Measurements from ENCODE around the gene RAB5IF. TPM values are rescaled to one million over a fixed set of nuclear protein-coding genes. Genes with fewer than 3 reads are reported as not detected.
"Not testable (repeated sequence)": the region's sequence is repeated elsewhere in the genome, so short reads cannot be mapped to it uniquely, and the experiment has no call there.

The RAB5IF gene
- total and polyA plus RNA-seq, 2 experiments from 2014 or later: 115 to 171 TPM

DNA sequence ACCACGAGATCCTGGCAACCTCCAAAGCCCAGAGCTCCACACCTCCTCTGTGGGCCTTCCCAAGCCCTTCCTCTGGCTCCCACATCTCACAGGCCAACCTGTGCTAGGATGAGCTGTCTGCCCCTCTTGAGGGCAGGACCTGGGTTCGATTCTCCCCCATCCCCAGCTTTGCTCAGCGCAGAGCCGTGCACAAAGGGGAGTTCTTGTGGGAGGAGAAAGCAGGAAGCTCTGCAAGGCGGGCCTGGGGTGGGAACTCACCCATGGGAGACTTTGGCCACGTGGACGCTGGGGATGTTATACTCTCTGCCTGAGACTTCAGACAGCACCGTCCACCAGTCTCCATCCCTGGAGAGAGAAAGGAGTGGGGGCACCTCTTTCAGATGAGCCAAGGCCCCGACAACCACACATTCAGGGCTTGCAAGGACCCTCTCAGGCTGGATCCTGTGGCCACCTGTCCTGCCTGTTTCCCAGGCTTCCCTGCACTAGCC, 27.8 kb downstream of the RAB5IF start:
- Histone ChIP-seq H3K4me1 (ENCODE audit: insufficient read depth) (no peaks in the 10 kb centered on the region), H4K20me1 (ENCODE audit: insufficient read depth) (no peaks in the 10 kb centered on the region), H3K27me3 (replicated peaks; ENCODE audit: insufficient read depth) (no peaks in the 10 kb centered on the region), H3K9me3 (ENCODE audit: low read depth) (no peaks in the 10 kb centered on the region), H3F3A (ENCODE audit: insufficient read depth) (no peaks in the 10 kb centered on the region), H3K79me2 (ENCODE audit: insufficient read depth) (no peaks in the 10 kb centered on the region), H3K4me2 (ENCODE audit: unreplicated experiment) (no peak overlapping the region), H3K9me2 (ENCODE audit: insufficient read depth) (no peaks in the 10 kb centered on the region), H3K4me3 (no peak overlapping the region), H3K27ac (no peak overlapping the region), H3K36me3 (ENCODE audit: low read depth) (no peaks in the 10 kb centered on the region), H2AFZ (no peak overlapping the region), H3K9ac (no peak overlapping the region)
- TF ChIP-seq EZH2 (IDR thresholded peaks at IDR 0.05; ENCODE audit: insufficient read depth, poor library complexity, severe bottlenecking): no peak
- TF ChIP-seq EZH2phosphoT487 (IDR thresholded peaks at IDR 0.05; ENCODE audit: insufficient read depth, low read depth): no peak
- in situ Hi-C loops (cut with MboI): no loop called here
- WGBS, 2 experiments (ENCODE audit: low coverage in 1 of 2, low lambda C conversion rate in 2 of 2, missing lambda C conversion rate in 2 of 2): 63 to 72% methylated on average over 9 of the region's 9 CpGs
- no peak for DNase-seq

DNA sequence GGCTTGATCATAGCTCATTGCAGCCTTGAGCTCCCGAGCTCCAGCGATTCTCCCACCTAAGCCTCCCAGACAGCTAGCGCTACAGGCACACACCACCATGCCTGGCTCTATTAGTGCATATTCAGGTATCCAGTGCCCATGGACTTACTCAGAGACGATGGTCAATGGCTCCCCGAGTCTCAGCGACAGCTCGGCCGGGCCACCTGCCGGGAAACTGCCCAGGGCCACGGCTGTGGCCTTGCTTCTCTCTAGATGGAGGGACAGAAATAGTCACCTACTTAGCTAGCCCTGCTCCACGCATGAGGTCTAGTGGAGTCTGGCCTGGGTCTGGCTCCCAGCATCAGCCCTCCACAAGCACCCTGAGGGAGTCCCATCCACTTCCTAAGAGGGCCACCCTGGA, 28.8 kb downstream of the RAB5IF start:
- Histone ChIP-seq H3K36me3 (ENCODE audit: low read depth) (no peaks in the 10 kb centered on the region), H3K9ac (no peak overlapping the region), H3K27me3 (replicated peaks; ENCODE audit: insufficient read depth) (no peaks in the 10 kb centered on the region), H3K9me3 (ENCODE audit: low read depth) (no peaks in the 10 kb centered on the region), H3K27ac (no peak overlapping the region), H3K79me2 (ENCODE audit: insufficient read depth) (no peaks in the 10 kb centered on the region), H3K9me2 (ENCODE audit: insufficient read depth) (no peaks in the 10 kb centered on the region), H3K4me1 (ENCODE audit: insufficient read depth) (no peaks in the 10 kb centered on the region), H2AFZ (no peak overlapping the region), H3K4me2 (ENCODE audit: unreplicated experiment) (no peak overlapping the region), H3F3A (ENCODE audit: insufficient read depth) (no peaks in the 10 kb centered on the region), H3K4me3 (no peak overlapping the region), H4K20me1 (ENCODE audit: insufficient read depth) (no peaks in the 10 kb centered on the region)
- WGBS, 2 experiments (ENCODE audit: low coverage in 1 of 2, low lambda C conversion rate in 2 of 2, missing lambda C conversion rate in 2 of 2): 87 to 92% methylated on average over 11 of the region's 11 CpGs
- no peak for TF ChIP-seq EZH2phosphoT487 (IDR thresholded peaks at IDR 0.05; ENCODE audit: insufficient read depth, low read depth)
- no peak for TF ChIP-seq EZH2 (IDR thresholded peaks at IDR 0.05; ENCODE audit: insufficient read depth, poor library complexity, severe bottlenecking)
- in situ Hi-C loops (cut with MboI): no loop called here
- DNase-seq: no peak

DNA sequence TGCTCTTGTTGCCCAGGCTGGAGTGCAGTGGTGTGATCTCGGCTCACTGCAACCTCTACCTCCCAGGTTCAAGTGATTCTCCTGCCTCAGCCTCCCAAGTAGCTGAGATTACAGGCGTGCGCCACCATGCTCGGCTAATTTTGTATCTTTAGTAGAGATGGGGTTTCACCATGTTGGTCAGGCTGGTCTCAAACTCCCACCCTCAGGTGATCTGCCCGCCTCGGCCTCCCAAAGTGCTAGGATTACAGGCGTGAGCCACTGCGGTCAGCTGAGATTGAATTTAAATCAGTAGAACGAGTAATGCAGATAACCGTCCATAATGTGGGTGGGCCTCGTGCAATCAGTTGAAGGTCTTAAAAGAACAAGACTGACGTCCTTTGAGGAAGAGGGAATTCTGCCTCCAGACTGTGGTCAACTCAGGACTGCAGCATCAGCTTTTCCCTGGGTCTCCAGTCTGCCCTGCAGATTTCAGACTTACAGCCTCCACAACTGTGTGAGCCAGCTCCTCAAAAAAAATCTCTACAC, 33.4 kb downstream of the RAB5IF start:
- H3F3A ChIP-seq (ENCODE audit: insufficient read depth); DNase-seq; H3K9ac ChIP-seq; H3K27ac ChIP-seq; H3K4me1 ChIP-seq (ENCODE audit: insufficient read depth); H3K36me3 ChIP-seq (ENCODE audit: low read depth); H3K4me2 ChIP-seq (ENCODE audit: unreplicated experiment); H3K9me2 ChIP-seq (ENCODE audit: insufficient read depth); H3K9me3 ChIP-seq (ENCODE audit: low read depth); in situ Hi-C loops (cut with MboI); H4K20me1 ChIP-seq (ENCODE audit: insufficient read depth); H3K79me2 ChIP-seq (ENCODE audit: insufficient read depth); H3K27me3 ChIP-seq (replicated peaks; ENCODE audit: insufficient read depth); H2AFZ ChIP-seq; H3K4me3 ChIP-seq: not testable (repeated sequence)
- 85 to 89% methylated on average over 12 of the region's 12 CpGs for WGBS, 2 experiments (ENCODE audit: low coverage in 1 of 2, low lambda C conversion rate in 2 of 2, missing lambda C conversion rate in 2 of 2)

DNA sequence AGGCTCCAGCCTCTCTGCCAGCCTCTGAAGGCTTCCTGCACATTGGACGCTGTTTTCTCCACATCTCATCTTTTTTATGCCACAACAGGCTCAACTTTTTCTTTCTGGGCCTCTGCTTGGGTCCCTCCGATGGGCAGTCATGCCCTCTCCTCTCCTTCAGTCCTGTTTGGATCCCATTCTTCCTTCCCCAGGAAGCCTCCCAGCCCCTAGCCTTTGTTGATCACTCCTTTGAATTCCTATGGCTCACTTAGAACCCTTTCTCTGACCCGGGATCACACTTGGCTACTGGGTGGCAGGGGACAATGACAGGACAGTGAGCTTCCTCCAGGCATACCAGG, 35.9 kb downstream of the RAB5IF start:
- in situ Hi-C loops (cut with MboI): no loop called here

DNA sequence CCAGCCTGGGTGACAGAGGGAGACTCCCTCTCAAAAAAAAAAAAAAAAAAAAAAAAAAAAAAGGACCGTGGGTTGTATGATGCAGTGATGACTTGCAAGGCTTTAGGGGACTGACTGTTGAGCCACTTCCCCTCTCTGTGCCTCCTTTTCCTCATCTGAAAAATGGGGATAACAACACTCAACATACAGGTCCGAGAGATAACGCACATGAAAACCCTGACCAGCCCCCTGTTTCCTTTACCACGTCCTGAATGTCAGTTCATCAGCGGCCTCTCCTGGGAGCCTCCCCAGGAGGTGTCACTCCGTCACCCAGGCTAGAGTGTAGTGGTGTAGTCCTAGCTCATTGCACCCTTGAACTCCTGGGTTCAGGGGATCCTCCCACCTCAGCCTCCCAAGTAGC, 36.6 kb downstream of the RAB5IF start:
- Histone ChIP-seq H3K79me2 (ENCODE audit: insufficient read depth) (no peaks in the 10 kb centered on the region), H3K9me3 (ENCODE audit: low read depth) (no peaks in the 10 kb centered on the region), H3K36me3 (ENCODE audit: low read depth) (no peaks in the 10 kb centered on the region), H2AFZ (no peak overlapping the region), H3K9ac (no peak overlapping the region), H3K4me1 (ENCODE audit: insufficient read depth) (no peaks in the 10 kb centered on the region), H3K9me2 (ENCODE audit: insufficient read depth) (no peaks in the 10 kb centered on the region), H3K4me3 (no peak overlapping the region), H4K20me1 (ENCODE audit: insufficient read depth) (no peaks in the 10 kb centered on the region), H3F3A (ENCODE audit: insufficient read depth) (no peaks in the 10 kb centered on the region), H3K27me3 (replicated peaks; ENCODE audit: insufficient read depth) (no peaks in the 10 kb centered on the region), H3K4me2 (ENCODE audit: unreplicated experiment) (no peak overlapping the region), H3K27ac (no peak overlapping the region)
- 86 to 89% methylated on average over 6 of the region's 6 CpGs for whole genome bisulfite sequencing, 2 experiments (ENCODE audit: low coverage in 1 of 2, low lambda C conversion rate in 2 of 2, missing lambda C conversion rate in 2 of 2)
- in situ Hi-C loops (cut with MboI): no loop called here
- DNase-seq: no peak
- no peak for TF ChIP-seq EZH2phosphoT487 (IDR thresholded peaks at IDR 0.05; ENCODE audit: insufficient read depth, low read depth)
- TF ChIP-seq EZH2 (IDR thresholded peaks at IDR 0.05; ENCODE audit: insufficient read depth, poor library complexity, severe bottlenecking): no peak

More for the DNA sequence above, 35.9 kb downstream of the RAB5IF start:
- Histone ChIP-seq H3K9me2 (ENCODE audit: insufficient read depth) (no peaks in the 10 kb centered on the region), H3K4me3 (no peak overlapping the region), H3K36me3 (ENCODE audit: low read depth) (no peaks in the 10 kb centered on the region), H3K27me3 (replicated peaks; ENCODE audit: insufficient read depth) (no peaks in the 10 kb centered on the region), H3K4me2 (ENCODE audit: unreplicated experiment) (no peak overlapping the region), H3F3A (ENCODE audit: insufficient read depth) (no peaks in the 10 kb centered on the region), H4K20me1 (ENCODE audit: insufficient read depth) (no peaks in the 10 kb centered on the region), H3K9ac (no peak overlapping the region), H3K4me1 (ENCODE audit: insufficient read depth) (no peaks in the 10 kb centered on the region), H3K9me3 (ENCODE audit: low read depth) (no peaks in the 10 kb centered on the region), H3K79me2 (ENCODE audit: insufficient read depth) (no peaks in the 10 kb centered on the region), H3K27ac (no peak overlapping the region), H2AFZ (no peak overlapping the region)
- DNase-seq: no peak
- WGBS, 2 experiments (ENCODE audit: low coverage in 1 of 2, low lambda C conversion rate in 2 of 2, missing lambda C conversion rate in 2 of 2): 86% methylated on average over 3 of the region's 3 CpGs
- no peak for TF ChIP-seq EZH2phosphoT487 (IDR thresholded peaks at IDR 0.05; ENCODE audit: insufficient read depth, low read depth)
- TF ChIP-seq EZH2 (IDR thresholded peaks at IDR 0.05; ENCODE audit: insufficient read depth, poor library complexity, severe bottlenecking): no peak
